HepG2 (cell line): Measurements from ENCODE around the gene EGLN2.

Source experiments
- CAMTA2 ChIP-seq: sonication (generic); formaldehyde crosslinking; IDR thresholded peaks from 2 replicates; pipeline ENCODE4 v1.4.0; 2020; ENCODE audit warnings: mild to moderate bottlenecking, missing genetic modification reagents, borderline replicate concordance
- CEBPB ChIP-seq: IDR thresholded peaks from 2 replicates; pipeline ENCODE4 v1.6.1; 2011; ENCODE audit warnings: low read depth, low read length, improper control_type of control experiment, borderline replicate concordance
- HDAC2 ChIP-seq: sonication (generic); formaldehyde crosslinking; IDR thresholded peaks from 2 replicates; pipeline ENCODE4 v1.4.0; 2020; ENCODE audit warnings: missing genetic modification reagents
- HMG20A ChIP-seq: IDR thresholded peaks from 2 replicates; pipeline ENCODE4 v1.6.1; 2016; ENCODE audit warnings: borderline replicate concordance
- RAD21 ChIP-seq: fragments of 450-650 bp; formaldehyde crosslinking; IDR thresholded peaks from 2 replicates; pipeline ENCODE4 v1.5.0; 2020; ENCODE audit warnings: mild to moderate bottlenecking
- THAP11 ChIP-seq: IDR thresholded peaks from 2 replicates; pipeline ENCODE4 v1.6.1; 2016; ENCODE audit warnings: missing biosample characterization, missing genetic modification reagents
- ZNF3 ChIP-seq: IDR thresholded peaks from 2 replicates; pipeline ENCODE4 v1.7.0; 2017; ENCODE audit warnings: inconsistent platforms
- ZSCAN29 ChIP-seq: sonication (generic); formaldehyde crosslinking; conservative IDR thresholded peaks from 2 replicates; pipeline ENCODE4 v1.4.0; 2020; ENCODE audit warnings: mild to moderate bottlenecking, missing genetic modification reagents
- TF ChIP-seq, protein P1 (sequence below): IDR thresholded peaks from 2 replicates; pipeline ENCODE4 v1.6.1; 2012; ENCODE audit warnings: inconsistent platforms

DNA sequence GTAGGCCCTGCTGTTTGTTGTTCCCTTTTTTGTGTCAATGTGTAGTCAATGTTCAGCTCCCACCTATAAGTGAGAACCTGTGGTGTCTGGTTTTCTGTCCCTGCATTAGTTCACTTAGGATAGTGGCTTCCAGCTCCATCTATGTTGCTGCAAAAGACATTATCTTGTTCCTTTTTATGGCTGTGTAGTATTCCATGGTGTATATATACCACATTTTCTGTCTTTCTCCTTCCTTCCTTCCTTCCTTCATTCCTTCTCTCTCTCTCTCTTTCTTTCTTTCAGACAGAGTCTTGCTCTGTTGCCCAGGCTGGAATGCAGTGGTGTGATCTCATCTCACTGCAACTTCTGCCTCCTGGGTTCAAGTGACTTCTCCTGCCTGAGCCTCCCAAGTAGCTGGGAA lies 30.2 kb downstream of the EGLN2 start:
- no peak for TF ChIP-seq ZSCAN29 (CRISPR knock-in tag)
- TF ChIP-seq RAD21 (CRISPR knock-in tag): no peak
- no peak for TF ChIP-seq CEBPB
- no peak for TF ChIP-seq THAP11 (CRISPR knock-in tag)
- no peak for TF ChIP-seq CAMTA2 (CRISPR knock-in tag)
- TF ChIP-seq, protein P1, sequence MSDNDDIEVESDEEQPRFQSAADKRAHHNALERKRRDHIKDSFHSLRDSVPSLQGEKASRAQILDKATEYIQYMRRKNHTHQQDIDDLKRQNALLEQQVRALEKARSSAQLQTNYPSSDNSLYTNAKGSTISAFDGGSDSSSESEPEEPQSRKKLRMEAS: no peak
- TF ChIP-seq ZNF3 (CRISPR knock-in tag): no peak
- no peak for TF ChIP-seq HMG20A (CRISPR knock-in tag)
- no peak for TF ChIP-seq HDAC2 (CRISPR knock-in tag)
